RWPE2 (cell line): Measurements from ENCODE around the gene KDM6B.

ENCODE experiments used
- ATAC-seq: fragments of 200-7000 bp; cut with Tn5 transposase; 3 replicates; pipeline ENCODE4 v1.9.1; 2021; ENCODE audit warnings: low read depth
- DNase-seq: peaks from one replicate; pipeline ENCODE4 v3.0.0-alpha.2; 2020; ENCODE audit warnings: low spot score
- H3K27ac ChIP-seq: fragments of 450-650 bp; 2 replicates; pipeline ENCODE4 v1.5.1; 2017; ENCODE audit warnings: mild to moderate bottlenecking; ENCODE audit not compliant: poor library complexity, severe bottlenecking
- H3K27me3 ChIP-seq: fragments of 250-450 bp; sonication (Bioruptor Pico); 2 replicates; pipeline ENCODE4 v1.5.1; 2021; ENCODE audit warnings: mild to moderate bottlenecking, moderate library complexity; ENCODE audit not compliant: insufficient read depth, poor library complexity, severe bottlenecking
- H3K36me3 ChIP-seq: fragments of 250-450 bp; sonication (Bioruptor Pico); 2 replicates; pipeline ENCODE4 v1.5.1; 2020; ENCODE audit warnings: low read depth, mild to moderate bottlenecking, moderate library complexity
- H3K4me1 ChIP-seq: fragments of 250-450 bp; sonication (Bioruptor Pico); 2 replicates; pipeline ENCODE4 v1.5.1; 2021; ENCODE audit warnings: mild to moderate bottlenecking, moderate library complexity; ENCODE audit not compliant: insufficient read depth, poor library complexity, severe bottlenecking
- H3K4me3 ChIP-seq: fragments of 250-450 bp; sonication (Bioruptor Pico); 2 replicates; pipeline ENCODE4 v1.5.1; 2021; ENCODE audit warnings: mild to moderate bottlenecking, moderate library complexity; ENCODE audit not compliant: severe bottlenecking
- H3K9me3 ChIP-seq: fragments of 250-450 bp; sonication (Bioruptor Pico); 2 replicates; pipeline ENCODE4 v1.5.1; 2021; ENCODE audit warnings: mild to moderate bottlenecking, moderate library complexity; ENCODE audit not compliant: severe bottlenecking
- CTCF ChIP-seq: fragments of 450-650 bp; IDR thresholded peaks from one replicate; pipeline ENCODE4 v1.5.1; 2017; ENCODE audit warnings: mild to moderate bottlenecking, moderate library complexity; ENCODE audit not compliant: poor library complexity, severe bottlenecking

The KDM6B gene

DNA sequence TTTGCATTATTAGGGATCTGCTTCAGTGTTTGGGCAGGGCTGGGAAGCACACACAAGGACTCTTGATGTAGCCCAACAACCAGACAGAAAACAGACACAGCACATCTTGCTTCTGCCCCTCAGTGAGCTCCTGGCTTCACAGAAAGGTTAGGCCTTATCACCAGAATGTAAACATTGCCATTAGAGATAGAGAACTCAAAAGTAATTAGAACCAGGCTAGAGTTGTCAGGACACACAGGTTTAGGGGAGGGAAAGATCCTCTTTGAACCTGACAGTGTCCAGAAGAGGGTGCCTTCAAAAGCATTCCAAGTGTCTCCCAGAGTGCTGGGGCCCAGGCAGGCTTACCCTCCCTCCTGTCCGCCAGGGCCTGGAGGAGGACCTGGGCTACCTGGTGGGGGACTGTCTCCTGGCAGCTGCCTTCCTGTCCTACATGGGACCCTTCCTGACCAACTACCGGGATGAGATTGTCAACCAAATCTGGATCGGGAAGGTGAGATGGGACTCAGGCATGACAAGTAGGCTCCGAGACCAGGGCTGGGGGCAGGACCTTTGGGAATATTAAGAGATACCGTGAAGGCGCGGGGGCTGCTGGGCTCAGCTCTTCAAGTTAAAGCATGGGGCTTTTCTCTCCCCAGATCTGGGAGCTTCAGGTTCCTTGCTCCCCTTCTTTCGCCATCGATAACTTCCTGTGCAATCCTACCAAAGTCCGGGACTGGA lies 16.9 kb upstream of the KDM6B start:
- Histone ChIP-seq H3K4me1 (no peaks in the 10 kb centered on the region), H3K9me3 (no peaks in the 10 kb centered on the region), H3K27me3 (no peaks in the 10 kb centered on the region), H3K27ac (no peak overlapping the region), H3K4me3 (no peak overlapping the region), H3K36me3 (no peaks in the 10 kb centered on the region)
- no peak for TF ChIP-seq CTCF
- no peak for DNase-seq
- ATAC-seq, result no peak

- no peaks in the 10 kb centered on the region for H3K4me1 ChIP-seq
- no peak overlapping the region for H3K4me3 ChIP-seq
- no peak overlapping the region for H3K27ac ChIP-seq
- no peaks in the 10 kb centered on the region for H3K36me3 ChIP-seq
- H3K27me3 ChIP-seq, result no peaks in the 10 kb centered on the region
- no peaks in the 10 kb centered on the region for H3K9me3 ChIP-seq
- no peak for TF ChIP-seq CTCF
- no peak for ATAC-seq
- DNase-seq, result no peak
Measured at GRCh38 chr17:7817643-7817964, 16.4 kb upstream of the KDM6B start.

- no peak for ATAC-seq
- no peak overlapping the region for H3K27ac ChIP-seq
- H3K9me3 ChIP-seq, result no peaks in the 10 kb centered on the region
- no peaks in the 10 kb centered on the region for H3K27me3 ChIP-seq
- H3K4me3 ChIP-seq, result no peak overlapping the region
- TF ChIP-seq CTCF, result no peak
- no peaks in the 10 kb centered on the region for H3K36me3 ChIP-seq
- DNase-seq, result no peak
- no peaks in the 10 kb centered on the region for H3K4me1 ChIP-seq
Measured at GRCh38 chr17:7818026-7818425, 16.0 kb upstream of the KDM6B start.

- ATAC-seq (no peak), DNase-seq (no peak)
- no peaks in the 10 kb centered on the region for H3K4me1 ChIP-seq
- H3K27me3 ChIP-seq, result no peaks in the 10 kb centered on the region
- H3K36me3 ChIP-seq, result no peaks in the 10 kb centered on the region
- no peaks in the 10 kb centered on the region for H3K9me3 ChIP-seq
- no peak overlapping the region for H3K4me3 ChIP-seq
- no peak for TF ChIP-seq CTCF
- no peak overlapping the region for H3K27ac ChIP-seq
Measured at GRCh38 chr17:7818746-7819645, 15.0 kb upstream of the KDM6B start.

- Histone ChIP-seq H3K4me1 (no peaks in the 10 kb centered on the region), H3K9me3 (no peaks in the 10 kb centered on the region), H3K27me3 (no peaks in the 10 kb centered on the region), H3K27ac (no peak overlapping the region), H3K36me3 (no peaks in the 10 kb centered on the region), H3K4me3 (no peak overlapping the region)
- ATAC-seq, result no peak
- no peak for DNase-seq
- TF ChIP-seq CTCF, result no peak
Measured at GRCh38 chr17:7820231-7820630, 13.8 kb upstream of the KDM6B start.
